CD4-positive, alpha-beta T cell treated with Interleukin-2 at 100 ng/mL for 4 hours (primary cell): Measurements from ENCODE around the gene SIRPB2.
"Not testable (repeated sequence)": the region's sequence is repeated elsewhere in the genome, so short reads cannot be mapped to it uniquely, and the experiment has no call there.

Experiments used
- DNase-seq: peaks from one replicate; pipeline ENCODE4 v3.0.0-alpha.2; 2020; ENCODE audit warnings: low spot score

The SIRPB2 gene

GRCh38 chr20:1499528-1500420, 8.6 kb upstream of the SIRPB2 start:
- DNase-seq: no peak

- not testable (repeated sequence) for DNase-seq
These were observed 6.2 kb upstream of the SIRPB2 start for GRCh38 chr20:1497371-1497770.

DNA sequence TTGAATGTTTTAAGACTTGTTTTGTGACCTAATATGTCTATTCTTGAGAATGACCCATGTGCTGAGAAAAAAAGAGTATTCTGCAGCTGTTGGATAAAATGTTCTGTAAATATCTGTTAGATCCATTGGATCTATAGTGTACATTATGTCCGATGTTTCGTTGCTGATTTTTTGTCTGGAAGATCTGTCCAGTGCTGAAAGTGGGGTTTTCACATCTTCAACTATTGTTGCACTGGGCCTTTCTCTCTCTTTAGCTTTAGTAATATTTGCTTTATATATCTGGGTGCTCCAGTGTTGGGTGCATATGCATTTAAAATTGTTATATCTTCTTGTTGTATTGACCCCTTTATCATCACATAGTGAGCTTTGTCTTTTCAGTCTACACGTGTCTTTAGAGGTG, 5.7 kb upstream of the SIRPB2 start:
- DNase-seq: no peak

GRCh38 chr20:1494436-1494835, 3.2 kb upstream of the SIRPB2 start:
- DNase-seq: no peak

DNA sequence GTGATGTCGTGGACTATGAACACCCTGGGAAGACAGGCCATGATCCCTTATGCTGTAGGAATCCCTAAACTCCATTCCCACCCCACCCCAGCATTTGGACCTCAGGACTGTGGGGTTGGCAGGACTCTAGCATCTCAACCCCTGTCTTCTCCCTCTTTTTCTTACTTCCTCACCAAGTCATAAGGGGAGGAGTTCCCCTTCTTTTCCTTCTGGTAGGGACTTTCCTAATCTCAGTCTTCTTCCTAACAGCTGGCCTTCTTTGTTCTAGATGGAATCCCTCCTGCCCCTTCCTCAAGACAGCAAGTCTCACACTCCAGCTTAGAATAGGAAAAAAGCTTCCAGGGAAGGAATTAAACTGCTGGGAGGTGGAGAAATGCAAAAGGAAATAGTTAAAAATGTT, 2.3 kb upstream of the SIRPB2 start:
- DNase-seq: no peak

- no peak for DNase-seq
These were observed 831 bp upstream of the SIRPB2 start for GRCh38 chr20:1491860-1492642.

DNA sequence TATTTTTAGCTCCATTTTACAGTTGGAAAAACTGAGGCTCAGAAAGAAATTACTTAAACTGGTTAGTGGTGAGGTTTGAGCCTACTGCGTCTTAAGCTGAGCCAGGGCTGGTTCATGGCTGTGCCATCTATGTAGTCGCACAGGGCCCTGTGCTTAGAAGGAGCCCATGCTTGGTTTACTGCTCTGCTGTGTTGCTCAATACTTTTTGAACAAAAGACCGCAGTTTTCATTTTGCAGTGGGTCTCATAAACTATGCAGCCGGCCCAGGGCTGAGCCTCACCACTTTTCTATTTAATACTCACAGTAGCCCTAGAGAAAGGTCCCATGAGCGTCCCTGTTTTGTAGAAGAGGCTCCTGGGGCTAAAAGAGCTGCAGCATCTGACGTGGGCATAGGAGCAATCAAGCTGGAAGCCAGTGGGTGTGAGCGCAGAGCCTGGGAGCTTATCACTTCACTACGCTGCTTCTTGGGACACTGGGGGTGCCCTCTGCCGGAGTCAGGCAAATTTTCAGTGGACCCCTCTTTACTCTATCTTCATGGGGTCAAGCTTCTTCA, 501 bp downstream of the SIRPB2 start:
- DNase-seq: no peak

GRCh38 chr20:1489764-1490436, 1.3 kb downstream of the SIRPB2 start:
- DNase-seq: no peak

- no peak for DNase-seq
These were observed 1.9 kb downstream of the SIRPB2 start for GRCh38 chr20:1489325-1489724.

DNA sequence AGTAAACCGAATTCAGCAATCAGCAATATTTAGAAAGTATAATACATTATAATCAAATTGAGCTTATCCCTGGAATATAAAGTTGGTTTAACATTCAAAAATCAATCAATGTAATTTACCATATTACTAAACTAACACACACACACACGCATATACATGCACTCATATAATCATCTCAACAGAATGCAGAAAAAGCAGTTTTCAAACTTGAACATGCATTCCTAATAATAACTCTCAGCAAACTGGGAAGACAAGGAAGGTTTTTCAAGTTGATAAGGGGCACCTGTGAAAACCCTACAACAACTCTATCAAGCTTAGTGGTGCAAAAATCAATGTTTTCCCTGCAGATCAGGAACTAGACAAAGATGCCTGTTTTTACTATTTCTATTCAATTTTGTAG, 4.7 kb downstream of the SIRPB2 start:
- DNase-seq: no peak

GRCh38 chr20:1484438-1485116, 6.6 kb downstream of the SIRPB2 start:
- DNase-seq: no peak

DNA sequence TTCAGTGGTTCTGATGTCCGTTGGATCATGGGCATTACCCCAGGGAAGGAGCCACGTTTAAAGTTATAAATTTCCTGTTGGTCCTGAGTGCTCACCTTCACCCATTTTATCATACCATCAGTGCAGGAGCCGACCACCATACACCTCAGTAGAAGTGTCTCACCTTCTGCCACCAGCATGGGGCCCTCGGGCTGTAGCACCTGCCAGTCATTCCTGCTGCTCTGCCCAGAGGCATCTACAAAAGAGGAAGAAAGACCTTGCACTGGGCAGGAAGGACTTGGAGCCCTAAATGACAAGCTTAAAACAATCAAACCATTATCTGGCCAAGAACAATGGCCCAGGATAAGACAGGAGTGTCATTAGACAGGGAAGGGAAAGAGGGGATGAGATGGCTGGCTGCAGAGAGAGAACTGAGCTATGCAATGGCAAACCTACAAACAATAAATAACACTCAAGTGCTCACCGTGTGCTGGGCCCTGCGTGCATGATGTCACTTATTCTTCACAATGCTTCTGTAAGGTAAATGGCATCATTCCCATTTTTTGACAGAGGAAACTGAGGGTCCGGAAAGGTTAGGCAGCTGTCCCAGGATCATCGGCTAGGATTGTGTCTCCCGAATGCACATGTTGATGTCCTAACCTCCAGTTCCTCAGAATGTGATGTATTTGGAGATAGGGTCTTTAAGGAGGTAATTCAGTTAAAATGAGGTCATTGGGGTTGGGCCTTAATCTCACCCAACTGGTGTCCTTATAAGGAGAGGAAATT, 11.2 kb downstream of the SIRPB2 start:
- DNase-seq: no peak

GRCh38 chr20:1478566-1478965, 12.7 kb downstream of the SIRPB2 start:
- DNase-seq: no peak

DNA sequence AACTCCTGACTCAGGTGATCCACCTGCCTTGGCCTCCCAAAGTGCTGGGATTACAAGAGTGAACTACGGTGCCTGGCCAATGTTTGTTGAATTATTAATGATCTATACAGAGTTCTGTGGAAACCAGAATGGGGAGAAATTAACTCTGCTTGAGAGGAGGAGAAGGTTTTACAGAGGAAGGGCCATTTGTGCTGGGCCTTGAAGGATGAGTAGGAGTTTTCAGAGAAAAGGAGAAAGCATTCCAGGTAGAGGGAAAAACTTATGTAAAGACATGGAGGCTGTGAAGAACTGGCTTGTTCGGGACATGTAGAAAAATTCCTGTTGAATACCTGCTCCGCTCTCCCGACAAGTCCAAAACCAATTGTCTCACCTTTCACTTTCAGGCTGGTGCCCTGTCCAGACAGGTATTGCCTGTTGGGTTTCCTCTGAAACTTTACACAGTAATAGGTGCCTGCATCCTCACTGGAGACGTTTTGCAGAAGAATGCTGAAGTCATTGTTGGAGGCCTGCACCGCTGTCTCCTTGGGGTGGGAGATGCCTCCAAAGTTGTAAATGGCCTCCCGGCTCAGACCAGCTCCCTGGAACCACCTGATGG, 13.2 kb downstream of the SIRPB2 start:
- no peak for DNase-seq

DNA sequence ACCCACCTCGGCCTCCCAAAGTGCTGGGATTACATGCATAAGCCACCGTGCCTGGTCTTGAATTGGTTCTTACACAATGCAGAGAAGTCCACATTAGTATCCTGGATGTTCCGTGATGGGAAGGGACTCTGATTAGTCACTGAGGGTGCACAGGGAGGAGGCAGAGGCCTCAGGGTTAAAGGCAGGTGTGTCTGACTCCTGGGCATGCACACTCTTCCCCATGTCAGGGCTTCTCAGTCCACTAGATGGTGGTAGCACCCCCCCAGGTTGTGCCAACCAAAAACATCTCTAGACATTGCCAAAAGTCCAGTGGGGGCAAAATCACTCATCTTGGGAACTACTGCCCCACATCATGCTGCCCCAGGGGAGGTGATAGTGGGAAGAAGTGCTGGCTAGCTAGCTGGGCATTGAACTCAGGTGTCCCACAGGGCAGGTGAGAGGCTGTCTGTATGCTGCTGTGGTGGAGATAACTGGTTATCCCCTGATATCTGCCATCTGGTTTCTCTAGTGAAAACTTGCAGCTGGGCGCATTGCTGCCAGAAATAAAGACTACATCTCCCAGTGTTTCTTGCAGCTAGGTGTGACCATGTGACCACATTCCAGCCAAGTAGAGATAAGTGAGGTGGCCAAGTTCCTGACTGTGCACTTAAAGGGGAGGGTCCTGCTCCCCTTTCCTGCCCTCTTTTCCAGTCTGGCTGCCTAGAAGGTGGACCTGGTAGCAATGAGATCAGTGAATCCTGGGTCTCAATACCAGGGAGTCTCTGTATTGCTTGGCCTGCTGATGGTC, 16.2 kb downstream of the SIRPB2 start:
- no peak for DNase-seq

- no peak for DNase-seq
These were observed 16.9 kb downstream of the SIRPB2 start for GRCh38 chr20:1474325-1474724.

DNA sequence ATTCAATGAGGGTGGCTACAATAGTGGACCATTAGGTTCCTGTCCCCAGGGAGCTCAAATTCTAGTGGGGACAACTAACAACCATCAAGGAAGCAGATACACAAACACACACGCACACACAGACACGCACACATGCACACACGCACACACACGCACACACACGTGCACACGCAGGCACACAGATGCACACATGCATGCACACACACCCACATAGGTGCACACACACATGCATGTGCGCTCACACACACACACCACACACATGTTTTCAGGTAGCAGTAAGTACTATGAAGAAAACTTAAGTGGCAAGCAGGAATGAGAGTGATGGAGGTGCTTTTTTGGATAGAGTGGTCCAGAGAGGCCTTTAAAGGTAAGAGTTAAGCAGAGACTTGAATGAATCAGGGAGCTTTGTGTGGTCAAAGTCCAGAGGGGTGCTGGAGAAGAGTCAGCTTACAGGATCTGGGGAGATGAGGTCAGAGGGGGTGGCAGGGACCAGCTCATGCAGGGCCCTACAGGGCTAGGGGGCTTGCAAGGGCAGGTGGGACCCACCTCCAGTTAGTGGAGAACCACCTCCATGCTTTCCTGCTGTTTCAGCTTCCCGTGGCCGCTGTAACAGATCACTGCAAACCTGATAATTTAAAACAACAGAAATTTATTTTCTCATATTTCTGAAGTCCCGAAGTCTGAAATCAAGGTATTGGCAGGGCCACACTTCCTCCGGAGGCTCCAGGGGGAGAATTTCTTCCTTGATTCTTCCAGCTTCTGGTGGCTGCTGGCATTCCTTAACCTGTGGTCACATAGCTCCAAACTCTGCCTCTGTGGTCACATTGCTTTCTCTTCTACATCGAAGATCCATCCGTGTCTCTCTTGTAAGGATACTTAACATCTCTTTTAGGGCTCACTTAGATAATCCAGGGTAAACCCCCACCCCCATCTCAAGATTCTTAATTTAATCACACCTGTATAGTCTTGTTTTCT, 17.7 kb downstream of the SIRPB2 start:
- no peak for DNase-seq

DNA sequence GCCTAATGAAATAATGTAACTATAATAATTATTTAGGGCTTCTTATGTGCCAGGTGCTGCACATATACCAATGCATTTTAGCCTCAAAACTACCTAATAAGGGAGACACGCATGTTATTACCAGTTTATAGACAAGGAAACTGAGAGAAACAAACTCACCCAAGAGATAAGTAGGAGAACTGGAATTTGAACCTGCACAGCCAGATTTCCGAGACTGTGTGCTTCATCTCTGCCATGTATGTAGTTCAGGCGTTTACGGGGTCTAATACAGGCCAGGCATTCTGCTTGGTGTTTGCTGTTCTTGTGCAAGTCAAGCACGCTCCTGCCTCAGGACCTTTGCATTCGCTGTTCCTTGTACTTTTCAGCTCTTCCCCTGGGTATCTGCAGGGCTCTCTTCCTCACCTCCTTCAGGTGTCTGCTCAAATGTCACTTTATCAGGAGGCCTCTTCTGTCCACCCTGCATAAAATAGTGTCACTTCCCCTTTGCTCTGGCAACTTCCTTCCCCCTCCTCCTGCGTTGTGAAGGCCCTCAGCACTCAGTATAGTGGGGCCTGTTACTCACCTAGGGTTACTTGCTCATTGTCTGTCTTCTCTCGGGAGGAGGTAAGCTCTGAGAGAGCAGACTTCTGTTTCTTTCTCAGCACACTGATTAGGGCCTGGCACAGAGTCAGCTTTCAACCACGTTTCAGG, 18.5 kb downstream of the SIRPB2 start:
- no peak for DNase-seq
